ENCODE data around the gene MYDGF.

MYDGF gene

GRCh38 chr19:4657262-4657661, 12.9 kb downstream of the MYDGF start:
- Histone ChIP-seq H3K4me3 (ENCODE audit: low read length) (no peak overlapping the region), H2BK5ac (ENCODE audit: low read length) (no peak overlapping the region), H3K23ac (ENCODE audit: low read length) (no peak overlapping the region), H4K8ac (ENCODE audit: low read depth, low read length) (no peak overlapping the region), H3K27me3 (ENCODE audit: insufficient read depth, low read length, poor library complexity) (no peaks in the 10 kb centered on the region), H2AK5ac (ENCODE audit: low read length) (no peak overlapping the region), H3K4ac (ENCODE audit: low read depth, low read length) (no peak overlapping the region), H3K27ac (ENCODE audit: low read depth, low read length) (no peak overlapping the region), H3K36me3 (ENCODE audit: control insufficient read depth, insufficient read depth, low read length) (peaks cover 11% of the 10 kb centered on the region), H3K79me2 (ENCODE audit: control insufficient read depth, insufficient read depth, low read length) (no peaks in the 10 kb centered on the region), H3K18ac (ENCODE audit: low read length) (no peak overlapping the region), H2BK15ac (replicated peaks; ENCODE audit: low read depth) (no peak overlapping the region), H3K79me1 (ENCODE audit: low read length) (no peaks in the 10 kb centered on the region), H3K4me1 (ENCODE audit: control insufficient read depth, low read depth, low read length) (no peaks in the 10 kb centered on the region), H3K4me2 (ENCODE audit: low read length) (no peak overlapping the region), H3K56ac (ENCODE audit: low read length) (no peak overlapping the region), H4K5ac (ENCODE audit: low read length) (no peak overlapping the region), H3K9ac (ENCODE audit: low read length) (no peak overlapping the region), H2BK120ac (ENCODE audit: low read depth, low read length) (no peak overlapping the region)
- no CpG with 5 or more reads among the region's 14 CpGs for WGBS (ENCODE audit: extremely low coverage, insufficient coverage, low lambda C conversion rate)
- no peak for DNase-seq

GRCh38 chr19:4656102-4656501, 14.0 kb downstream of the MYDGF start:
- Histone ChIP-seq H3K4me3 (ENCODE audit: low read length) (no peak overlapping the region), H2BK120ac (ENCODE audit: low read depth, low read length) (no peak overlapping the region), H4K5ac (ENCODE audit: low read length) (no peak overlapping the region), H3K4me2 (ENCODE audit: low read length) (no peak overlapping the region), H2BK5ac (ENCODE audit: low read length) (no peak overlapping the region), H3K56ac (ENCODE audit: low read length) (no peak overlapping the region), H2AK5ac (ENCODE audit: low read length) (no peak overlapping the region), H3K79me2 (ENCODE audit: control insufficient read depth, insufficient read depth, low read length) (no peaks in the 10 kb centered on the region), H3K4ac (ENCODE audit: low read depth, low read length) (no peak overlapping the region), H3K4me1 (ENCODE audit: control insufficient read depth, low read depth, low read length) (no peaks in the 10 kb centered on the region), H3K27ac (ENCODE audit: low read depth, low read length) (no peak overlapping the region), H3K36me3 (ENCODE audit: control insufficient read depth, insufficient read depth, low read length) (peaks cover 11% of the 10 kb centered on the region), H3K9ac (ENCODE audit: low read length) (no peak overlapping the region), H3K23ac (ENCODE audit: low read length) (no peak overlapping the region), H2BK15ac (replicated peaks; ENCODE audit: low read depth) (no peak overlapping the region), H4K8ac (ENCODE audit: low read depth, low read length) (no peak overlapping the region), H3K79me1 (ENCODE audit: low read length) (no peaks in the 10 kb centered on the region), H3K18ac (ENCODE audit: low read length) (no peak overlapping the region), H3K27me3 (ENCODE audit: insufficient read depth, low read length, poor library complexity) (no peaks in the 10 kb centered on the region)
- WGBS (ENCODE audit: extremely low coverage, insufficient coverage, low lambda C conversion rate): no CpG with 5 or more reads among the region's 8 CpGs
- no peak for DNase-seq

- H3K36me3 ChIP-seq (ENCODE audit: control insufficient read depth, insufficient read depth, low read length): peaks cover 11% of the 10 kb centered on the region
- no peaks in the 10 kb centered on the region for H3K79me2 ChIP-seq (ENCODE audit: control insufficient read depth, insufficient read depth, low read length)
- H2AK5ac ChIP-seq (ENCODE audit: low read length): no peak overlapping the region
- H3K27ac ChIP-seq (ENCODE audit: low read depth, low read length): no peak overlapping the region
- no peak overlapping the region for H3K18ac ChIP-seq (ENCODE audit: low read length)
- H3K23ac ChIP-seq (ENCODE audit: low read length): no peak overlapping the region
- no peak overlapping the region for H4K5ac ChIP-seq (ENCODE audit: low read length)
- no peaks in the 10 kb centered on the region for H3K79me1 ChIP-seq (ENCODE audit: low read length)
- H3K27me3 ChIP-seq (ENCODE audit: insufficient read depth, low read length, poor library complexity): no peaks in the 10 kb centered on the region
- no peak overlapping the region for H3K9ac ChIP-seq (ENCODE audit: low read length)
- WGBS (ENCODE audit: extremely low coverage, insufficient coverage, low lambda C conversion rate): no CpG with 5 or more reads among the region's 27 CpGs
- H3K4me1 ChIP-seq (ENCODE audit: control insufficient read depth, low read depth, low read length): no peaks in the 10 kb centered on the region
- no peak overlapping the region for H2BK15ac ChIP-seq (replicated peaks; ENCODE audit: low read depth)
- no peak overlapping the region for H3K4me3 ChIP-seq (ENCODE audit: low read length)
- DNase-seq: no peak
- H2BK120ac ChIP-seq (ENCODE audit: low read depth, low read length): no peak overlapping the region
- no peak overlapping the region for H3K4ac ChIP-seq (ENCODE audit: low read depth, low read length)
- no peak overlapping the region for H2BK5ac ChIP-seq (ENCODE audit: low read length)
- H3K56ac ChIP-seq (ENCODE audit: low read length): no peak overlapping the region
- H3K4me2 ChIP-seq (ENCODE audit: low read length): no peak overlapping the region
- no peak overlapping the region for H4K8ac ChIP-seq (ENCODE audit: low read depth, low read length)
Measured at GRCh38 chr19:4654437-4655361, 15.4 kb downstream of the MYDGF start.

- H2BK15ac ChIP-seq (replicated peaks; ENCODE audit: low read depth): no peak overlapping the region
- H4K8ac ChIP-seq (ENCODE audit: low read depth, low read length): no peak overlapping the region
- H3K4me1 ChIP-seq (ENCODE audit: control insufficient read depth, low read depth, low read length): no peaks in the 10 kb centered on the region
- H4K5ac ChIP-seq (ENCODE audit: low read length): no peak overlapping the region
- H3K23ac ChIP-seq (ENCODE audit: low read length): no peak overlapping the region
- H3K36me3 ChIP-seq (ENCODE audit: control insufficient read depth, insufficient read depth, low read length): peaks cover 9% of the 10 kb centered on the region
- H2AK5ac ChIP-seq (ENCODE audit: low read length): no peak overlapping the region
- H3K18ac ChIP-seq (ENCODE audit: low read length): no peak overlapping the region
- no peaks in the 10 kb centered on the region for H3K27me3 ChIP-seq (ENCODE audit: insufficient read depth, low read length, poor library complexity)
- H3K4me2 ChIP-seq (ENCODE audit: low read length): no peak overlapping the region
- H3K4ac ChIP-seq (ENCODE audit: low read depth, low read length): no peak overlapping the region
- H3K4me3 ChIP-seq (ENCODE audit: low read length): no peak overlapping the region
- H3K9ac ChIP-seq (ENCODE audit: low read length): no peak overlapping the region
- no peaks in the 10 kb centered on the region for H3K79me1 ChIP-seq (ENCODE audit: low read length)
- no CpG with 5 or more reads among the region's 13 CpGs for WGBS (ENCODE audit: extremely low coverage, insufficient coverage, low lambda C conversion rate)
- H3K27ac ChIP-seq (ENCODE audit: low read depth, low read length): no peak overlapping the region
- H2BK120ac ChIP-seq (ENCODE audit: low read depth, low read length): no peak overlapping the region
- no peak overlapping the region for H3K56ac ChIP-seq (ENCODE audit: low read length)
- DNase-seq: no peak
- no peak overlapping the region for H2BK5ac ChIP-seq (ENCODE audit: low read length)
- no peaks in the 10 kb centered on the region for H3K79me2 ChIP-seq (ENCODE audit: control insufficient read depth, insufficient read depth, low read length)
Measured at GRCh38 chr19:4653793-4654436, 16.2 kb downstream of the MYDGF start.

GRCh38 chr19:4652075-4652474, 18.1 kb downstream of the MYDGF start:
- H2BK5ac ChIP-seq (ENCODE audit: low read length): no peak overlapping the region
- peaks cover 4% of the 10 kb centered on the region for H3K36me3 ChIP-seq (ENCODE audit: control insufficient read depth, insufficient read depth, low read length)
- H3K4ac ChIP-seq (ENCODE audit: low read depth, low read length): no peak overlapping the region
- H3K4me1 ChIP-seq (ENCODE audit: control insufficient read depth, low read depth, low read length): no peaks in the 10 kb centered on the region
- no peak for DNase-seq
- no peak overlapping the region for H3K27ac ChIP-seq (ENCODE audit: low read depth, low read length)
- H4K8ac ChIP-seq (ENCODE audit: low read depth, low read length): no peak overlapping the region
- no peak overlapping the region for H2AK5ac ChIP-seq (ENCODE audit: low read length)
- no peak overlapping the region for H3K18ac ChIP-seq (ENCODE audit: low read length)
- H3K9ac ChIP-seq (ENCODE audit: low read length): no peak overlapping the region
- no peaks in the 10 kb centered on the region for H3K79me2 ChIP-seq (ENCODE audit: control insufficient read depth, insufficient read depth, low read length)
- no peak overlapping the region for H2BK15ac ChIP-seq (replicated peaks; ENCODE audit: low read depth)
- H3K23ac ChIP-seq (ENCODE audit: low read length): no peak overlapping the region
- no peak overlapping the region for H3K4me3 ChIP-seq (ENCODE audit: low read length)
- no peak overlapping the region for H2BK120ac ChIP-seq (ENCODE audit: low read depth, low read length)
- H4K5ac ChIP-seq (ENCODE audit: low read length): no peak overlapping the region
- no peaks in the 10 kb centered on the region for H3K79me1 ChIP-seq (ENCODE audit: low read length)
- H3K27me3 ChIP-seq (ENCODE audit: insufficient read depth, low read length, poor library complexity): no peaks in the 10 kb centered on the region
- no peak overlapping the region for H3K4me2 ChIP-seq (ENCODE audit: low read length)
- no CpG with 5 or more reads among the region's 44 CpGs for WGBS (ENCODE audit: extremely low coverage, insufficient coverage, low lambda C conversion rate)
- no peak overlapping the region for H3K56ac ChIP-seq (ENCODE audit: low read length)
